IPS-11a (cell line): ENCODE results near the gene OMA1.
"Not testable (repeated sequence)": the region's sequence is repeated elsewhere in the genome, so short reads cannot be mapped to it uniquely, and the experiment has no call there.

ENCODE experiments used
- H3K4me3 ChIP-seq: one replicate; pipeline ENCODE4 v1.5.1; 2013; ENCODE audit warnings: low read depth, low read length, control low read depth

The OMA1 gene

DNA sequence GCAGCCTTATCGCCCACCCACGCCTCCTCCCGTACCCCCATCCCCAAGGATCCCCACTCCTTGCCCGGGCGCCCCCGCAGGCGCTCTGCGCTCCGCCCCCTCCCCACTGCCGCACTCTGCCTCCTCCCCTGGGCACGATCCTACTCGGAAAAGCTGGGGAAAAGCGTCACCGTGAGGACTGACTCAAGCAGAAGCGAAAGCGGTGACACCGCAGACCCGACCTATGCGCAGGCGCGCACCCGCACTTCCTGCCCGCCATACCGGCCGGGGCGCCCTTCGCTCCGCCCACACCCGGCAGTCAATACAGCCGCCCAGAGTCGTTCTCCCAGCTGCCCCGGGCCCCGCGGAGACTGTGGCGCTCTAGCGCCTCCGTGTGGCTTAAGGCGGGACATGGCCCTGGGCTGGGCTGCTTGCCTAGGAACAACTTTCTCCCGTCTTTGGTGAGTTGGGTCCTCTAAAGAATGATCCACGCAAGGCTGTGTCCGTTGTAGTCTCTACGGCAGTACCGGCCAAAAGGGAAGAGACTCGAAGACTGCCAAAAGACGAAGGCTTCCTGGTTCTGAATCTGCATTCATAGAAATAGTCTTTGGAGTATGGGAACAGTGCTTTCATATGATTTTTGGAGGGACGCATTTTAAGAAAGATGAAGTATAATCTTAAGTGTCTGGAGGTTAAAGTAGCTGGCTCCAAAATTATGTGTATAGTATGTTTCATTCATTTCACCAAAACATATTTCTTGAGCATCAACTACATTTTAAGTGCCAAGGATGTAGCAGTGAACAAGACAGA is at the start of gene OMA1:
TSS of gene OMA1 (minus strand) at position 207 of the 789 bp plus-strand sequence. CDS start 7,432 bp downstream, outside the sequence.
- peak within 1 kb of the TSS; percentile 73 for H3K4me3 ChIP-seq

DNA sequence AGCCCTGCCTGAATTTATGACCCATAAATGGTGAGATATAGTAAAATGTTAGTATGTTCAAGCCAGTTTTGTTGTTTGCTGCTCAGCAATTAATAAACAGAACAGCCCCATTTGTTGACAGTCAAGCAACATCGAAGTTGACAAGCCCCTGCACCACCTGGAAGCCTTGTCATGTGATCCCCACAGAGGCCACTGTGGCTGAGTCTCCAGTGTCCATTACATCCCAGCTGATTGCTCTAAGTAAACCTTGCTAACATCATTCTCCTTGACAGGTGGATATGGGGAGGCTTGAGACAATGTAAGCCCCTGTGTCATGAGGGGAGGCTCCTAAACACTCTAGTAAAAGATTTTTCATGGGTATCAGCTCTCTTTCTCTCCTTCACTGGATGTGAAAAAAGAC is 48.0 kb upstream of the OMA1 start:
- H3K4me3 ChIP-seq: no peak overlapping the region

- no peak overlapping the region for H3K4me3 ChIP-seq
Measured at GRCh38 chr1:58592522-58593134, 46.1 kb upstream of the OMA1 start.

- no peak overlapping the region for H3K4me3 ChIP-seq
Measured at GRCh38 chr1:58591806-58592205, 45.3 kb upstream of the OMA1 start.

- no peak overlapping the region for H3K4me3 ChIP-seq
Measured at GRCh38 chr1:58590019-58590418, 43.5 kb upstream of the OMA1 start.

- H3K4me3 ChIP-seq: no peak overlapping the region
Measured at GRCh38 chr1:58588396-58588795, 41.9 kb upstream of the OMA1 start.

DNA sequence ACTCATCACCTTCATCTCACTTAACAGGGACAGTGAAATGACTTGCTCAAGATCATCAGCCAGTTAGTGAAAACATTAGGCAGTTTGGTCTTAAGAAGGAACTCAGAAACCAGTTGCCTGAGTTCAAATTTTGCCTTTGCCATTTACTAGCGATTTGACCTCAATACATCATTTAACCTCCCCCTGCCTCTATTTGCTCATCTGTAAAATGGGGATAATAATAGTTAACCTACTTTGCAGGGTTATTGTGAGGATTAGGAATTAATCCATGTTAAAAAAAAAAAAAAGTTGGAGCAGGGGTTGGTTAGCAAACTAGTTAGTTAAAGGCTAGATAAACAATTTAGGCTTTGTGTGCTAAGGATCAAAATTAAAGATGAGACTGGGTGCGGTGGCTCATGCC is 41.1 kb upstream of the OMA1 start:
- no peak overlapping the region for H3K4me3 ChIP-seq

- no peak overlapping the region for H3K4me3 ChIP-seq
Measured at GRCh38 chr1:58586271-58586670, 39.7 kb upstream of the OMA1 start.

GRCh38 chr1:58585581-58586151 is 39.1 kb upstream of the OMA1 start:
- no peak overlapping the region for H3K4me3 ChIP-seq

- H3K4me3 ChIP-seq: no peak overlapping the region
Measured at GRCh38 chr1:58585166-58585565, 38.6 kb upstream of the OMA1 start.

- no peak overlapping the region for H3K4me3 ChIP-seq
Measured at GRCh38 chr1:58584082-58584895, 37.8 kb upstream of the OMA1 start.

GRCh38 chr1:58583496-58583895 is 37.0 kb upstream of the OMA1 start:
- H3K4me3 ChIP-seq: no peak overlapping the region

DNA sequence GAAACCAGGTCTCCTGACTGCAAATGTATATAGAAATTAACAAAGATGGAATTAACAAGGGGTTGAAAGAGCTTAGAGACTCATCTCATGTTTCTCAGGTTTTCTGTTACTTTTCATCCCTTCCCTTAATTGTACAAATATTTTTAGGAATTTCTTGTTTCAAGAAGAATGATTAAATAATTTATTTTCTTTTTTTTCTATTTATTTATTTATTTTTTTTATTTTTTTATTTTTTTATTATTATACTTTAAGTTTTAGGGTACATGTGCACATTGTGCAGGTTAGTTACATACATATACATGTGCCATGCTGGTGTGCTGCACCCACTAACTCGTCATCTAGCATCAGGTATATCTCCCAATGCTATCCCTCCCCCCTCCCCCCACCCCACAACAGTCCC is 35.6 kb upstream of the OMA1 start:
- not testable (repeated sequence) for H3K4me3 ChIP-seq

DNA sequence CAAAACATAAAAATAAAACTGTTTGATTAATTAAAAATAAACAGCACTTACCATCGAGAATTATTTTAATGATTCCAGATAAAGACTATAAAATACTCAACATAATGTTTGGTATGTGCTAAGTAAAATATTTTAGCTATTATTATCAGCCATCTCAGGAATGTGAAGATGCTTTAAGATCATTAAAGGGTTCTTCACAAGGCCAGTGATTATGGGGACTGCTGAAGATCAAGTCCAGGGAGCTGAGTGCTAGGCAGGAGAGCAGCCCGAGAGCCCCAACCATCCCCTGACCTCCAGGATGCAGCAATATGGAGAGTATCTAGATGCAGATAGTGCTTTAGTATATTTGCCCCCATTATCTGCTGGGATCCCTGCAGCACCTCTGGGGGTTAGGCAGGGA is 35.1 kb upstream of the OMA1 start:
- no peak overlapping the region for H3K4me3 ChIP-seq

DNA sequence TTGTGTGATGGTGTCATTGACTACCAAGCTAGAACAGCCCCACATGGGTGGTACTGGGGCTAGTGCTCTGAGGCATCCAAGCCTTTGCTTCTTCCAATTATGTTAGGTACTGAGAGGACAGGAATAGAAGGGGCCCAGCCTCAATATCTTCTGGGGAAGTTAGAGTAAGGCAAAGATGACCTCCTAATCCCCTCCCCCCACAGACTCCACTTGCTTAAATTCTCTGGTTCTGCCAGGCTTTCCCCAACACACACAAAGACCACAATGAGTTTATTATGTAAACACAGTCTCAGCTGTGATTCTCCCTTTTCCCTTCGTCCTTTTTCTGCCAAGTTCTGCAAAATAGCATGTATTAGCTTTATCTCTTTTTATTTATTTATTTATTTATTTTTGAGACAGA is 33.7 kb upstream of the OMA1 start:
- no peak overlapping the region for H3K4me3 ChIP-seq

DNA sequence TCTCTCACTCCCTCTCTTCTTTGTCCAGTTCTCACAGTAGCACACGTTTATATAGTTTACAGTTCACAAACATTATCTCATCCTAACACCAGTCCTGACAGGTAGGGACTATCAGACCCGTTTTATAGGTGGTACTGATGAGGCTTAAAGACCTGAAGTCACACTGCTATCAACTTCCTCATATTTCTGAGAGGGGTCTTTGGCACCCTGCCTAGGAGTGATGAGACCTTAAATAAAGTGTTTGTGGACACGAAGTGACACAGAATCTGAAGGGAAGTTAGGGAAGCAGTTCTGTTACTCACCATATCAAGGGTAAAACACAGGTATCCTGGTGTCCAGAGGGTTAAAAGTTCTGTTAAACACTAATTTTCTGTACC is 31.1 kb upstream of the OMA1 start:
- H3K4me3 ChIP-seq: peak overlapping the region; percentile 27

DNA sequence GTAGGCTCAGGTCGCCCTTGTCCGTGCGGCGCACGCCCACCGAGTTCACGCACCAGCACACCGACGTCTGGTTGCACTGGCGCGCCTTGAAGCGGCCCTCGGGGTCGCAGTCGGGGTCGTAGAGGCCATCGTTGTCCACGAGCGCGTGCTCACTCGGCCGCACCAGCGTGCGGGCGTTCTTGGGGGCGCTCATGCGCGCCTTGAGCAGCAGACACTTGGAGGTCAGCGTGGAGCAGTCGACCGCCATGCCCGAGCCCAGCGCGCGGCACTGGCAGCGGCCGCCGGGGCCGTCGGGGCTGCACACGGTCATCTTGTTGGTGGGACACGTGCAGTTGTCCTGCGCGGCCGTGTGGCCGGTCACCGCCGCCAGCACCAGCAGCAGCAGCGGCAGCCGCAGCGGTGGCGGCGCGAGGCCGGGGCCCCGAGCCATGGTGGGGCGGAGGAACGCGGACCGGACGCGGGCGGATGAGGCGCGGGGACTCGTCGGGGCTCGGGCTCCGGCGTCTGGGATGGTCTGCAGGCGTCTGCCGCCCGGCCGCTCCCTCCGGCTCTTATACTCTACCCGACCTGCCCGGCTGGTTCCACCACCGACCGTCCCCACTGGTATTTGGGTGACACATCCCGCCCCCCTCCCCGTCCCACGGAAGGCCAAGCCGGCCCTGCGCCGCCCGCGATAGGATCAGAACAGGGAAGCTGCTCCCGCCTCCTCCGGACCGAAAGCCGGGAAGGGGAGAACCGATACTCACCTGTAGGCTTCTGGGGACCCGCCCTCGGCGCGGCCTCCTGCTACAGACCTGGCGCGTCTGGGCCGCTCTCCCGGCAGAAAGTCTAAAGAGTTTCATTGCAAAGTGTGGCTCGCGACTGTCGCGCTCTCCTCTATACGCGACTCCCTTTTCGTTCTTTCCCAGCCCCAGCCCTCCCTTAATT is 30.5 kb upstream of the OMA1 start, which contains the start of gene TACSTD2:
TSS of gene TACSTD2 (minus strand) at position 526 of the 927 bp plus-strand sequence. CDS start at position 430, 96 bp downstream.
- H3K4me3 ChIP-seq: peak within 1 kb of the TSS; percentile 27

DNA sequence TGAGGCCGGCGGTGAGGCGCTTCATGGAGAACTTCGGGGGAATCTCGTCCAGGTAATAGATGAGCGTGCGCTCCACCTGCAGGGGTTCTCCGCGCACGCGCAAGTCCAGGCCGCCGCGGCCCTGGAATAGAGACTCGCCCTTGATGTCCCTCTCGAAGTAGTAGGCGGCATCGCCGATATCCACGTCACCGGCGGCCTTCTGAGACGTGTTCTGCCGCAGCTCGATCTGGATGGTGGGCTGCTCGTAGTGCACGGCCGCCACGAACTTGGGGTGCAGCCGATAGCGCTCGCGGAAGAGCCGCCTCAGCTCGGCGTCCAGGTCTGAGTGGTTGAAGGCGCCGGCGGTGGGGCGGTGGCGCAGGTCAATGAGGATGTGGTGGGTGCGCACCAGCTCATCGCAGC is 29.8 kb upstream of the OMA1 start:
- H3K4me3 ChIP-seq: peak overlapping the region; percentile 27

DNA sequence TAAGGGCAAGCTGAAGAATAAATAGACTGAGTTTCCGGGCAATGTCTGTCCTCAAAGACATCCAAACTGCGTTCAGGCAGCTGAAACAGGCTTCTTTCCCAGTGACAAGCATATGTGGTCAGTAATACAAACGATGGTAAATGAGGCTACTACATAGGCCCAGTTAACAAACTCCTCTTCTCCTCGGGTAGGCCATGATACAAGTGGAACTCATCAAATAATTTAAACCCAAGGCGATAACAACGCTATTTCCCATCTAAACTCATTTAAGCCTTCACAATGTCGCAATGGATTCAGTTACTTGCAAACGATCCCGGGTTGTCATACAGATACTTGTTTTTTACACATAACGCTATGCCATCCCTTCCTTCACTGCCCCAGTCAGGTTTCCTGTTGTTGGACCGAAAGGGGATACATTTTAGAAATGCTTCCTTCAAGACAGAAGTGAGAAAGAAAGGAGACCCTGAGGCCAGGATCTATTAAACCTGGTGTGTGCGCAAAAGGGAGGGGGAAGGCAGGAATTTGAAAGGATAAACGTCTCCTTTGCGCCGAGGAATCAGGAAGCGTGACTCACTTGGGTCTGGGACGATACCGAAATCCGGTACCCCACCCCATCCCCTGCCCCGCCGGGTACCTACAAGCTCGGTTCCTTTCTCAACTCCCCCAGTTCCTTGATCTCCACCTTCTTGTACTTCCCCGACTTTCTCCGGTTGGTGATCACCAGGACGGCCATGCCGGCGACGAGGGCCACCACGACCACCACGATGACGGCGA is 29.2 kb upstream of the OMA1 start:
- H3K4me3 ChIP-seq: no peak overlapping the region
